DND-41 (cell line): Measurements from ENCODE around the gene SLC17A9.

Source experiments
- EZH2 ChIP-seq: IDR thresholded peaks from 3 replicates; pipeline ENCODE4 v1.6.1; 2012; ENCODE audit warnings: borderline replicate concordance, low read depth, mild to moderate bottlenecking, moderate library complexity, low read length, inconsistent platforms; ENCODE audit not compliant: severe bottlenecking
- TF ChIP-seq, protein P1 (sequence below): IDR thresholded peaks from 2 replicates; pipeline ENCODE4 v1.5.1; 2012; ENCODE audit warnings: borderline replicate concordance, low read length, moderate library complexity, mild to moderate bottlenecking; ENCODE audit not compliant: poor library complexity, severe bottlenecking; ENCODE audit errors: extremely low read depth

DNA sequence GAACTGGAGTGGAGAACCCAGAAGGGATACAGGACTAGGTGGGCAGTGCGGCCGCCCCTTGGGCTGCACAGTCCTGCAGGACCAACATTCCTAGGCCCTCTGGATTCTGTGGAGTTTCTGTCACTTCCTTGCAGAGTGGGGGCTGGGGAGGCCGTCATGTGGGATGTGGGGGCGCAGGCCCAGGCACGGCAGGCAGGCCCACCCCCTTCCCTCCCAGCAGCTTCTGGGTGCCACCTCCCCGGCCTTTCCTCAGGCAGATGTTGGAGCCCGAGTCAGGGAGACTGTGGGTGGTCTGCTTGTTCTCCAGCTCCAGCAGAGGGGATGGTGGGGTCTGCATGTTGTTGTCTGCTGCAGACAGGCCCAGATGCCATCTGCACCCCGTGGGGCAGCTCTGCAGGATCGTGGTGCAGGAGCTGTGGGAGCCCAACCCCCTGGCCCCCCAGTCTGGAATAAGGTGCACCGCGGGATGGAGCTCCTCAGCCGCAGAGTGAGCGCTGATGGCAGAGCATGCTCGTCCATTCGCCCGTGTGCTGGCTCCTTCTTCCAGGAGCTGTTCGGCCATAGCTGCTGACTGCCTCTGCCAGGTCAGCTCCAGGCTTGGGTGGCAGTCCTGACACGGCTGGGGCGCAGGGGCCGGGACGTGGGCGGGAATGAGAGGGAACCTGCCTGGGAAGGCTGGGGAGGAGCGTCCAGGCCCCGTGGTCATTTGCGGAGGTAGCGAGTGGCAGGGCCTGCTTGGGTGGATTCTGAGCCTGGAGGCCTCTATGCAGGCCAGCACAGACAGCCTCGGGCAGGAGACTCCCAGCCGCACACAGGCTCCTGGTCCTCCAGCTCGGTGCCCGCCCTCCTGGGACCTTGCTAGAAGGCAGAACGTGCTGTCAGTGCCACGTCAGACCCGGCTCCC is 18.1 kb downstream of the SLC17A9 start:
- TF ChIP-seq, protein P1, sequence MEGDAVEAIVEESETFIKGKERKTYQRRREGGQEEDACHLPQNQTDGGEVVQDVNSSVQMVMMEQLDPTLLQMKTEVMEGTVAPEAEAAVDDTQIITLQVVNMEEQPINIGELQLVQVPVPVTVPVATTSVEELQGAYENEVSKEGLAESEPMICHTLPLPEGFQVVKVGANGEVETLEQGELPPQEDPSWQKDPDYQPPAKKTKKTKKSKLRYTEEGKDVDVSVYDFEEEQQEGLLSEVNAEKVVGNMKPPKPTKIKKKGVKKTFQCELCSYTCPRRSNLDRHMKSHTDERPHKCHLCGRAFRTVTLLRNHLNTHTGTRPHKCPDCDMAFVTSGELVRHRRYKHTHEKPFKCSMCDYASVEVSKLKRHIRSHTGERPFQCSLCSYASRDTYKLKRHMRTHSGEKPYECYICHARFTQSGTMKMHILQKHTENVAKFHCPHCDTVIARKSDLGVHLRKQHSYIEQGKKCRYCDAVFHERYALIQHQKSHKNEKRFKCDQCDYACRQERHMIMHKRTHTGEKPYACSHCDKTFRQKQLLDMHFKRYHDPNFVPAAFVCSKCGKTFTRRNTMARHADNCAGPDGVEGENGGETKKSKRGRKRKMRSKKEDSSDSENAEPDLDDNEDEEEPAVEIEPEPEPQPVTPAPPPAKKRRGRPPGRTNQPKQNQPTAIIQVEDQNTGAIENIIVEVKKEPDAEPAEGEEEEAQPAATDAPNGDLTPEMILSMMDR = no peak
- no peak for TF ChIP-seq EZH2
